K562 (cell line): ENCODE results near the gene RIPOR2. TPM values are rescaled to one million over a fixed set of nuclear protein-coding genes. Genes with fewer than 3 reads are reported as not detected.

ENCODE experiments used
- ATAC-seq: fragments of 200-7000 bp; cut with Tn5 transposase; 3 replicates; pipeline ENCODE4 v1.9.1; 2020; ENCODE audit warnings: moderate library complexity
- BruUV-seq: library from RNA; stranded (reverse); fragments of 400-500 nt; replicated peaks from 2 replicates; lab custom pipeline; 2021; lab: Mats Ljungman, UMichigan
- CTCF ChIA-PET: fragments of 300-600 bp; formaldehyde crosslinking; extraction: SDS; loops from one replicate; lab custom pipeline; 2021; ENCODE audit warnings: low intra/inter-chr PET ratio; lab: Yijun Ruan, JAX
- POLR2A ChIA-PET: fragments of 300-600, 350-650 bp; sonication (Branson Sonifier 250); formaldehyde crosslinking; extraction: SDS; loops from one replicate; lab custom pipeline; 2021; ENCODE audit warnings: antibody characterized with exemption, inconsistent platforms; lab: Yijun Ruan, JAX
- DNase-seq, 4 experiments: peaks; one replicate each; pipeline versions ENCODE4 v3.0.0 to v3.0.0-alpha.2; 2011 to 2018; ENCODE audit warnings: low spot score in 3 of 4, mixed read lengths in 3 of 4; ENCODE audit errors: extremely low read depth in 1 of 4
- FAIRE-seq: peaks from 2 replicates; lab custom pipeline; 2011; peaks lifted over from hg19 to GRCh38; lab: Jason Lieb, UNC
- H2AFZ ChIP-seq: 2 replicates; pipeline ENCODE4 v1.6.0; 2011; ENCODE audit warnings: low read depth, low read length, control low read depth, inconsistent platforms
- H3K27ac ChIP-seq: fragments of 200-600 bp; 3 replicates; pipeline ENCODE4 v1.8.0; 2011; ENCODE audit warnings: low read depth, mild to moderate bottlenecking, control low read depth, inconsistent platforms, low read length, moderate library complexity, mixed read lengths; ENCODE audit errors: extremely low read depth
- H3K27me3 ChIP-seq, 2 experiments: fragments of 300-600 bp in 1 of 2; 2 replicates in 1 of 2; 3 replicates in 1 of 2; pipeline versions ENCODE4 v1.6.0 to v1.8.0; 2011; ENCODE audit warnings: inconsistent platforms in 2 of 2, low read length in 2 of 2, mild to moderate bottlenecking in 1 of 2, mixed read lengths in 1 of 2, moderate library complexity in 1 of 2; ENCODE audit not compliant: control insufficient read depth in 2 of 2, insufficient read depth in 2 of 2
- H3K36me3 ChIP-seq: fragments of 300-600 bp; 3 replicates; pipeline ENCODE4 v1.8.0; 2011; ENCODE audit warnings: mild to moderate bottlenecking, low read length, inconsistent platforms; ENCODE audit not compliant: control insufficient read depth, insufficient read depth
- H3K4me1 ChIP-seq, 2 experiments: fragments of 200-600 bp in 1 of 2; replicated peaks in 1 of 2; 2 replicates in 1 of 2; 3 replicates in 1 of 2; pipeline versions ENCODE4 v1.5.1 to v1.8.0; 2011; ENCODE audit warnings: inconsistent platforms in 2 of 2, low read length in 2 of 2, mild to moderate bottlenecking in 1 of 2, mixed read lengths in 1 of 2, moderate library complexity in 1 of 2; ENCODE audit not compliant: control insufficient read depth in 2 of 2, insufficient read depth in 2 of 2
- H3K4me2 ChIP-seq: 2 replicates; pipeline ENCODE4 v1.6.1; 2011; ENCODE audit warnings: low read length, control low read depth, inconsistent platforms, mixed read lengths; ENCODE audit not compliant: insufficient read depth
- H3K4me3 ChIP-seq: fragments of 200-600 bp; sonication (generic), shearing (Covaris generic); 2 replicates; pipeline ENCODE4 v1.5.1; 2016; ENCODE audit warnings: control low read depth, inconsistent platforms
- H3K79me2 ChIP-seq: fragments of 200-600 bp; 3 replicates; pipeline ENCODE4 v1.8.0; 2011; ENCODE audit warnings: low read length, inconsistent platforms; ENCODE audit not compliant: control insufficient read depth, insufficient read depth
- H3K9ac ChIP-seq, 2 experiments: 2 replicates each; pipeline versions ENCODE4 v1.6.0 to v1.6.1; 2011; ENCODE audit warnings: low read depth in 2 of 2, low read length in 2 of 2, control low read depth in 1 of 2, inconsistent platforms in 1 of 2, mild to moderate bottlenecking in 1 of 2, mixed read lengths in 1 of 2; ENCODE audit not compliant: insufficient read depth in 1 of 2
- H3K9me1 ChIP-seq: one replicate; pipeline ENCODE4 v1.6.0; 2011; ENCODE audit warnings: inconsistent platforms, mild to moderate bottlenecking, low read length, moderate library complexity; ENCODE audit not compliant: control insufficient read depth, insufficient read depth
- H3K9me3 ChIP-seq: replicated peaks from 2 replicates; pipeline ENCODE4 v1.5.1; 2011; ENCODE audit warnings: low read depth, low read length, inconsistent platforms; ENCODE audit not compliant: control insufficient read depth, insufficient read depth
- H4K20me1 ChIP-seq: replicated peaks from 2 replicates; pipeline ENCODE4 v1.6.1; 2011; ENCODE audit warnings: low read length, inconsistent platforms, mixed read lengths; ENCODE audit not compliant: control insufficient read depth, insufficient read depth
- CBFA2T3 ChIP-seq: fragments of 450-650 bp; IDR thresholded peaks from 2 replicates; pipeline ENCODE4 v1.6.1; 2017
- CXXC5 ChIP-seq: fragments of 250-450 bp; sonication (Bioruptor Pico); IDR thresholded peaks from 2 replicates; pipeline ENCODE4 v1.8.0; 2022; ENCODE audit warnings: inconsistent platforms, mild to moderate bottlenecking, moderate library complexity
- FOXA1 ChIP-seq: fragments of 450-650 bp; IDR thresholded peaks from 2 replicates; pipeline ENCODE4 v1.6.1; 2016; ENCODE audit warnings: mild to moderate bottlenecking, borderline replicate concordance
- GTF2B ChIP-seq: IDR thresholded peaks from 2 replicates; pipeline ENCODE4 v1.6.1; 2011; ENCODE audit not compliant: insufficient read length; ENCODE audit errors: extremely low read depth
- HMGN3 ChIP-seq: IDR thresholded peaks from 2 replicates; pipeline ENCODE4 v1.6.1; 2011; ENCODE audit warnings: borderline replicate concordance, low read depth, mild to moderate bottlenecking, mixed read lengths, low read length; ENCODE audit not compliant: insufficient read length; ENCODE audit errors: extremely low read depth
- MYC ChIP-seq, 2 experiments: fragments of 250-450 bp in 1 of 2; sonication (Bioruptor Pico) in 1 of 2; IDR thresholded peaks; 2 replicates each; pipeline versions ENCODE4 v1.5.1 to v1.6.1; 2012 to 2021; ENCODE audit warnings: low read depth in 2 of 2, borderline replicate concordance in 1 of 2, improper control_type of control experiment in 1 of 2, low read length in 1 of 2, mild to moderate bottlenecking in 1 of 2, moderate library complexity in 1 of 2
- SMAD4 ChIP-seq: fragments of 250-450 bp; sonication (Bioruptor Pico); conservative IDR thresholded peaks from 2 replicates; pipeline ENCODE4 v1.8.0; 2021; ENCODE audit warnings: inconsistent platforms, mild to moderate bottlenecking, moderate library complexity
- THAP7 ChIP-seq: fragments of 250-450 bp; sonication (Bioruptor Pico); IDR thresholded peaks from 2 replicates; pipeline ENCODE4 v1.5.0; 2021
- ZNF507 ChIP-seq: conservative IDR thresholded peaks from 2 replicates; pipeline ENCODE4 v1.6.1; 2017; ENCODE audit warnings: missing genetic modification characterization, missing compliant biosample characterization
- WGBS: fragments of 100-300 bp; shearing (Covaris generic); methylation state at CpG from one replicate; pipeline ENCODE4 v1.1.6; 2016; ENCODE audit warnings: low coverage, mixed read lengths; ENCODE audit not compliant: insufficient coverage; ENCODE audit errors: missing lambda C conversion rate; 5-methylcytosine and 5-hydroxymethylcytosine counted together
- in situ Hi-C: fragments of 300-500 bp; cut with MboI; formaldehyde crosslinking; loops from 4 replicates; pipeline ENCODE4 v1.15.0; 2018; ENCODE audit warnings: inconsistent platforms, mixed read lengths
- intact Hi-C: fragments of 100-400 bp; cut with micrococcal nuclease; formaldehyde crosslinking; loops from 2 replicates; pipeline ENCODE4 v1.14.2; 2022
- polyA plus RNA-seq, 8 experiments: library from polyadenylated mRNA; depleted of rRNA in 4 of 8; stranded (reverse) in 5 of 8; unstranded in 3 of 8; fragments of >200 nt; fragmentation: Nextera tagmentation in 2 of 8; fragmentation: Illumina TruSeq in 1 of 8; extraction: Ambion mirVana in 2 of 8; extraction: Trizol in 1 of 8; gene quantifications; 2 replicates each; pipeline versions ENCODE4 v1.2.1 to v1.2.3, GENCODE V29; 2011 to 2014; ENCODE audit warnings: inconsistent platforms in 1 of 8, missing spikeins in 1 of 8
- total RNA-seq, 7 experiments: library from RNA; depleted of rRNA in 6 of 7; stranded (reverse); fragments of >200 nt in 6 of 7; fragmentation: Illumina TruSeq in 2 of 7; extraction: Trizol in 2 of 7; gene quantifications; 2 replicates each; pipeline versions ENCODE4 v1.2.1 to v1.2.3, GENCODE V29; 2011 to 2021; ENCODE audit warnings: low replicate concordance in 1 of 7

Gene RIPOR2
- total and polyA plus RNA-seq, 9 of the 15 experiments (the other 6 are each of a cell fraction or from before 2014, with no cell fraction given), result 0.04 to 1.0 (median 0.47) TPM; not detected in 2

GRCh38 chr6:24903681-24904080, 32.1 kb downstream of the RIPOR2 start:
- Histone ChIP-seq H3K9ac (no peak overlapping the region), H3K4me2 (no peak overlapping the region), H3K9me1 (no peaks in the 10 kb centered on the region), H3K9me3 (no peaks in the 10 kb centered on the region), H3K4me1 (no peaks in the 10 kb centered on the region), H3K27me3 (peaks cover 24 to 26% of the 10 kb centered on the region in 2 experiments; a peak in 4 of 5 replicates), H3K4me3 (no peak overlapping the region), H3K27ac (no peak overlapping the region), H2AFZ (no peak overlapping the region), H3K79me2 (no peaks in the 10 kb centered on the region), H4K20me1 (peaks cover 4% of the 10 kb centered on the region; the same call in 1 of the 2 replicates), H3K36me3 (no peaks in the 10 kb centered on the region)
- TF ChIP-seq ZNF507 (tag) (no peak), FOXA1 (no peak), CXXC5 (CRISPR knock-in tag) (no peak), CBFA2T3 (no peak), THAP7 (CRISPR knock-in tag) (no peak), SMAD4 (CRISPR knock-in tag) (no peak), MYC (IDR thresholded peaks at IDR 0.05; ENCODE audit: low read depth, low read length) (no peak), MYC (CRISPR knock-in tag; IDR thresholded peaks at IDR 0.05; ENCODE audit: borderline replicate concordance, low read depth) (no peak), HMGN3 (no peak), GTF2B (no peak)
- in situ Hi-C loops, result no loop called here
- 2% methylated on average over 7 of the region's 7 CpGs for WGBS
- ChIA-PET CTCF (no interaction called here), POLR2A (no interaction called here)
- FAIRE-seq (no peak), ATAC-seq (no peak), DNase-seq (no peak)
- intact Hi-C loops, result no loop called here
- no TSS peak for BruUV-seq
